Stimulated activated naive CD8-positive, alpha-beta T cell treated with anti-CD3 and anti-CD28 coated beads, Interleukin-15, Interleukin-2, amounts not matched to agents 100 ng/mL and 50 ng/mL, for 24 hours (primary cell): ENCODE measurements around the gene GRAMD4.

Source experiments
- H3K27ac Mint-ChIP-seq: one replicate; pipeline ENCODE4 v1.8.0; 2021; ENCODE audit warnings: mild to moderate bottlenecking, mixed read lengths
- H3K27me3 Mint-ChIP-seq: one replicate; pipeline ENCODE4 v1.8.0; 2021; ENCODE audit warnings: mixed read lengths
- H3K36me3 Mint-ChIP-seq: one replicate; pipeline ENCODE4 v1.8.0; 2021; ENCODE audit warnings: low read depth, mixed read lengths
- H3K4me1 Mint-ChIP-seq: one replicate; pipeline ENCODE4 v1.8.0; 2021; ENCODE audit warnings: low read depth, mixed read lengths
- H3K4me3 Mint-ChIP-seq: one replicate; pipeline ENCODE4 v1.8.0; 2021; ENCODE audit warnings: mild to moderate bottlenecking, mixed read lengths
- H3K9me3 Mint-ChIP-seq: one replicate; pipeline ENCODE4 v1.8.0; 2021; ENCODE audit warnings: mixed read lengths

The GRAMD4 gene

DNA sequence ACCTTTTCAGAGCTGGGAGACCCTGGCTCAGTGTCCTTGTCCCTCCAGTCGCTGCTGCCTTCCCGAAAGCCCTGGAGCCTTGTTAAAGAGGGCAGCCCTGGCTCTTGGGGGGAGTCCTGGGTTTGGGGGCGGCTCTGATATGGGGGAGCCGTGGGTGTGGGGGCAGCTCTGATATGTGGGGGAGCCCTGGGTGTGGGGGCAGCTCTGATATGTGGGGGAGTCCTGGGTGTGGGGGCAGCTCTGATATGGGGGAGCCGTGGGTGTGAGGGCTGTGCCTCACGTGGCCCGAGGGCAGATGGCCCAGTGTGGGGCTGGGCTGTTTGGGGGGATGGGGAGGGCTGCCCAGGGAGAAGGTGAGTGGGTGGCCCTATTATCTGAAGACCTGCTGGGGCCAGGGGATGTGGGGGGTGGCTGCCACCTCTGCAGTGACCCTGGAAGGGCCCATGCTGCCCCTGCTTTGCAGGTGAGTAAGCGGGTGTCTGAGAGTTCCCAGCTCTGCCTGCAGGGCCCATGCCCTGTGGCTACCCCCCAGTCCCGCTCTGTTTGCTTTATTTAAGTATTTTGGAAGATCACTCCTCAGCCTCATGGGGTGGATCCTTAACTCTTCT, 30.9 kb upstream of the GRAMD4 start:
- no peak overlapping the region for H3K4me3 Mint-ChIP-seq
- H3K27me3 Mint-ChIP-seq: no peaks in the 10 kb centered on the region
- H3K36me3 Mint-ChIP-seq: no peaks in the 10 kb centered on the region
- H3K4me1 Mint-ChIP-seq: peaks cover 62% of the 10 kb centered on the region
- H3K27ac Mint-ChIP-seq: no peak overlapping the region
- no peaks in the 10 kb centered on the region for H3K9me3 Mint-ChIP-seq

DNA sequence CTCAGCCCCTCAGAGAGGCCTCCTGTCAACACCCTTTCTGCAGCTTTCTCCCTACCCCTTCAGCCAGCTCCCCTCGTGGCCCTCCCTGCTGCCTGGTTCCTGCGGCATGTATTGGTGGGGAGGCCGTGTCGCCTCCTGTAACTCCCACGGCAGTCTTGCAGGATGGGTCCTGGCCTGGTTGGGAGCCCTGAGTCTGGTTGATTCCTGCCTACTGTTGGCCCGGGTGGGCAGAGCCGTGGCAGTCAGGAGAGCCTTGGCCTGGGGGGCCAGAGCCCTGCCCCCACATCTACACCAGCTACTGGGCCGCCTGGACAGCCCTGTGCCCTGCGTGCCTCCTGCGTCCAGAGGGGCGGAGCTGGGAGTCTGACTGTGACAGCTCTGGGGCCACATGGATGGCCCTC, 30.3 kb upstream of the GRAMD4 start:
- Mint-ChIP-seq H3K27ac (no peak overlapping the region), H3K36me3 (no peaks in the 10 kb centered on the region), H3K4me1 (peaks cover 59% of the 10 kb centered on the region), H3K9me3 (no peaks in the 10 kb centered on the region), H3K4me3 (no peak overlapping the region), H3K27me3 (no peaks in the 10 kb centered on the region)

DNA sequence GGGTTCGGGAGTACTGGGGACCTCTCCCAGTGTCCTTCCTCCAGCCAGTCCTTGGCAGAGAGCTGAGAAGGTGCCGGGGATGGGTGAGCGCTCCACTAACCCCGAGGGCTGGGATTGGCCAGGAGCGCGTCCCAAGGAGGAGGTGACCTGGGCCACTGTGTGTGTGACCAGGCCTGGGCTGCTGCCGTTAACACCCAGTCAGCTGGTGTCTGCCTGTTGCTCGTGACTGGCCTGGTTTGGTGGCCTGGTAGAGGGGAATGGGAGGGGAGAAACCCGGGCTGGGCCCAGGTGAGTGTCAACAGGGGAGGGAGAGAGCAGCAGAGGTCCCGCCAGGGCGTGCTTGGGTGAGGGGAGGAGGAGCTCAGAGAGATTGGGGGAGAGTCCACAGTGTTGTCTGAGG, 29.9 kb upstream of the GRAMD4 start:
- no peaks in the 10 kb centered on the region for H3K27me3 Mint-ChIP-seq
- H3K9me3 Mint-ChIP-seq: no peaks in the 10 kb centered on the region
- no peak overlapping the region for H3K27ac Mint-ChIP-seq
- H3K4me3 Mint-ChIP-seq: no peak overlapping the region
- H3K4me1 Mint-ChIP-seq: peaks cover 59% of the 10 kb centered on the region
- H3K36me3 Mint-ChIP-seq: no peaks in the 10 kb centered on the region

DNA sequence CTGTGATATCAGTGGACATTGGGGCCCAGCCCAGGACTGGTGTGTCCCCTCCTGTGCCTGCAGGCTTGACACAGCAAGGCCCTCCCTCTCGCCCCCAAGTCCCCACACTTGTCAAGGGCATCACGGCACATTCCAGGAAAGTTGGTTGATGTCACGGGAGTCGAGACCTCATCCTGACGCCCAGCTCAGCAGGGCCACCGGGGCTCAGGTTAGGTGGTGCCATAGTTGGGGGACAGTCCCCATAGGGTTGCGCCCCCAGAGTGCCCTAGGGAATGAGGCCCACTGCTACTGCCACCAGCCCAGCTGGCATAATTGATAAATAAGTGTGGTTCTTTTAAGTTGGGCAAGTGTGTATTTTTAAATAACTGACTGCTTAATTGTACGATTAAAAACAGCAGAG, 28.3 kb upstream of the GRAMD4 start:
- H3K9me3 Mint-ChIP-seq: no peaks in the 10 kb centered on the region
- H3K4me1 Mint-ChIP-seq: peaks cover 56% of the 10 kb centered on the region
- H3K27ac Mint-ChIP-seq: peak overlapping the region; percentile 94
- peak overlapping the region; percentile 76 for H3K4me3 Mint-ChIP-seq
- no peaks in the 10 kb centered on the region for H3K27me3 Mint-ChIP-seq
- no peaks in the 10 kb centered on the region for H3K36me3 Mint-ChIP-seq

- Mint-ChIP-seq H3K27me3 (no peaks in the 10 kb centered on the region), H3K9me3 (no peaks in the 10 kb centered on the region), H3K4me1 (peaks cover 51% of the 10 kb centered on the region), H3K27ac (peak overlapping the region; percentile 94), H3K4me3 (peak overlapping the region; percentile 76), H3K36me3 (no peaks in the 10 kb centered on the region)
Measured at GRCh38 chr22:46592390-46592872, 27.8 kb upstream of the GRAMD4 start.

GRCh38 chr22:46593211-46593681, 26.9 kb upstream of the GRAMD4 start:
- Mint-ChIP-seq H3K27ac (peak overlapping the region; percentile 94), H3K4me3 (peak overlapping the region; percentile 76), H3K36me3 (no peaks in the 10 kb centered on the region), H3K9me3 (no peaks in the 10 kb centered on the region), H3K4me1 (peaks cover 42% of the 10 kb centered on the region), H3K27me3 (no peaks in the 10 kb centered on the region)

- Mint-ChIP-seq H3K27me3 (no peaks in the 10 kb centered on the region), H3K4me1 (peaks cover 36% of the 10 kb centered on the region), H3K9me3 (no peaks in the 10 kb centered on the region), H3K36me3 (no peaks in the 10 kb centered on the region), H3K27ac (no peak overlapping the region), H3K4me3 (no peak overlapping the region)
Measured at GRCh38 chr22:46593996-46594946, 25.9 kb upstream of the GRAMD4 start.

DNA sequence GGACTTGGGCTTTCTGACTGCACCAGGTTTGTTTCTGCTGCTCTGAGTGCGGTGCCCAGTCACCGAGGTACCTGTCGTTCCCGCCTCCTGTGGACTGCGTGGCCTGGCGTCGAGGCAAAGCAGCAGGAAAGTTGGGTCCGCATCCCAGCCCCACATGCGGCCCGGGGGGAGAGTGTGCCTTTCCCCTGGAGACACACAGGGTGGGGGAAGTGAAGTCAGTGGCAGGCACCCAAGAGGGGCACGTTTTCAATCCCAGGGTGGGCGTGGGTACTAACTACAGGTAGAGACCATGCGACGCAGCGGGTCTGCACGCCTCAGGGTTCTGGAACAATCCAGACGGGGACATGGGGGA, 25.3 kb upstream of the GRAMD4 start:
- Mint-ChIP-seq H3K4me1 (peaks cover 36% of the 10 kb centered on the region), H3K36me3 (no peaks in the 10 kb centered on the region), H3K27ac (no peak overlapping the region), H3K27me3 (no peaks in the 10 kb centered on the region), H3K4me3 (no peak overlapping the region), H3K9me3 (no peaks in the 10 kb centered on the region)

GRCh38 chr22:46595545-46595944, 24.6 kb upstream of the GRAMD4 start:
- no peaks in the 10 kb centered on the region for H3K27me3 Mint-ChIP-seq
- H3K27ac Mint-ChIP-seq: no peak overlapping the region
- H3K36me3 Mint-ChIP-seq: no peaks in the 10 kb centered on the region
- no peaks in the 10 kb centered on the region for H3K9me3 Mint-ChIP-seq
- no peak overlapping the region for H3K4me3 Mint-ChIP-seq
- H3K4me1 Mint-ChIP-seq: peaks cover 31% of the 10 kb centered on the region

DNA sequence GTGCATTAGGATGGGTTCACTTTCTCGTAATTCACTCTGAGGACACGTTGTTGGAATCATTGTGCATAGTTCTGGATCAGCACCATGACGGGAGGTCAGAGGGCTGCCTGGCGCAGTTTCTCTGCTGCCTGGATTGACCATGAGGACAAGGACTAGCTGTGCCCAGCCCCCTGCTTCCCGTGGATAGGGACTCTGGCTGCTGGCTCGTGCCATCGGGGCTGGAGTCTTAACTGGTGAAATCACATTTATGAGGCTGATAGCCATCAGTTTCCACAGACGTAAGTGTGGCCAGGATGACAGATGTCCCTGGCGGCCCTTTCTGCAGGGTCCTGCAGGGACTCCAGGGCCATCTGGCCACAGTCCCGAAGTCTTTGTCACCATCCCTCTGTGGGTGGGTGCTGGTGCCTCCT, 24.1 kb upstream of the GRAMD4 start:
- Mint-ChIP-seq H3K27me3 (no peaks in the 10 kb centered on the region), H3K27ac (no peak overlapping the region), H3K4me1 (peaks cover 26% of the 10 kb centered on the region), H3K36me3 (no peaks in the 10 kb centered on the region), H3K4me3 (no peak overlapping the region), H3K9me3 (no peaks in the 10 kb centered on the region)

- H3K27ac Mint-ChIP-seq: no peak overlapping the region
- H3K4me3 Mint-ChIP-seq: no peak overlapping the region
Measured at GRCh38 chr22:46596819-46597218, 23.4 kb upstream of the GRAMD4 start.

DNA sequence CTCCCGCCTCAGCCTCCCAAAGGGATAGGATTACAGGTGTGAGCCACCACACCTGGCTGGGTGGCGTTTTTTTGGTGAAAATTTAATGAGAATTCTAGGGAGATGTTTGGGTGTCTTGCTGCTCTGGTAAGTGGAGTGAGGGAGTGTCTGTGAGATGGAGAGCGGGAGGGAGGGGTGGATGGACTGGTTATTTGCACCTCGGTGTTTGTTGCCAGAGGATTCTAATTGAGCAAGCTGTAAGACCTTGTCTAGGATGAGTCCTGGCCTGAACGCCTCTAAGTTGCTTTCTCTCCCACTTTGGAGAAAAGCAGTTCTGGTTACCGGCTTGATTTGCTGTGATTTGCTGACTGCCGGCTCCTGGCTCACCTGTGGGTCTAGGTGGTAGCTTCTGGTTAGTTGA, 22.0 kb upstream of the GRAMD4 start:
- no peak overlapping the region for H3K27ac Mint-ChIP-seq
- H3K27me3 Mint-ChIP-seq: no peaks in the 10 kb centered on the region
- peaks cover 8% of the 10 kb centered on the region for H3K4me1 Mint-ChIP-seq
- no peaks in the 10 kb centered on the region for H3K9me3 Mint-ChIP-seq
- H3K36me3 Mint-ChIP-seq: no peaks in the 10 kb centered on the region
- no peak overlapping the region for H3K4me3 Mint-ChIP-seq

More at GRCh38 chr22:46596819-46597218, 23.4 kb upstream of the GRAMD4 start:
- H3K36me3 Mint-ChIP-seq: no peaks in the 10 kb centered on the region
- H3K27me3 Mint-ChIP-seq: no peaks in the 10 kb centered on the region
- H3K9me3 Mint-ChIP-seq: no peaks in the 10 kb centered on the region
- peaks cover 18% of the 10 kb centered on the region for H3K4me1 Mint-ChIP-seq

- H3K36me3 Mint-ChIP-seq: no peaks in the 10 kb centered on the region
- H3K27ac Mint-ChIP-seq: no peak overlapping the region
- no peak overlapping the region for H3K4me3 Mint-ChIP-seq
- H3K27me3 Mint-ChIP-seq: no peaks in the 10 kb centered on the region
- H3K4me1 Mint-ChIP-seq: peaks cover 8% of the 10 kb centered on the region
- no peaks in the 10 kb centered on the region for H3K9me3 Mint-ChIP-seq
Measured at GRCh38 chr22:46598737-46599424, 21.3 kb upstream of the GRAMD4 start.

GRCh38 chr22:46600273-46600796, 19.9 kb upstream of the GRAMD4 start:
- Mint-ChIP-seq H3K27ac (no peak overlapping the region), H3K9me3 (peaks cover 3% of the 10 kb centered on the region), H3K4me3 (no peak overlapping the region), H3K27me3 (no peaks in the 10 kb centered on the region), H3K4me1 (peaks cover 19% of the 10 kb centered on the region), H3K36me3 (no peaks in the 10 kb centered on the region)

GRCh38 chr22:46602025-46602424, 18.2 kb upstream of the GRAMD4 start:
- Mint-ChIP-seq H3K27me3 (no peaks in the 10 kb centered on the region), H3K36me3 (no peaks in the 10 kb centered on the region), H3K9me3 (peaks cover 5% of the 10 kb centered on the region), H3K4me3 (no peak overlapping the region), H3K4me1 (peaks cover 20% of the 10 kb centered on the region), H3K27ac (peak overlapping the region; percentile 63)
